ENCODE results near the gene CENPS.
"Not testable (repeated sequence)": the region's sequence is repeated elsewhere in the genome, so short reads cannot be mapped to it uniquely, and the experiment has no call there.

CENPS gene

DNA sequence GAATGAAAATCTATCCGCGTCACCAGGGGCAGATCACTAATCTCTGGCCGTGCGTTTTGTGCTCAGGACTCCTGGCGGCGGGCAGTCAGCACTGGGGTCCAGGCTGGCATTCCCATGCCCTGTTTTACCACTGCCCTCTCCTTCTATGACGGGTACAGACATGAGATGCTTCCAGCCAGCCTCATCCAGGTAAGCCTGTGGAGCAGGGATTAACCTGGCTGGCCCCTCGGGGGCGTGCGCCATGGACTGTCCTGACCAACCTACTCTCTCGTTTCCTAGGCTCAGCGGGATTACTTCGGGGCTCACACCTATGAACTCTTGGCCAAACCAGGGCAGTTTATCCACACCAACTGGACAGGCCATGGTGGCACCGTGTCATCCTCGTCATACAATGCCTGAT is 10.9 kb upstream of the CENPS start:
- POLR2A ChIA-PET (ENCODE audit: low non-redundant PET), result no interaction called here
- CTCF ChIA-PET, result interaction anchor here (0.6 to 0.7 kb wide), 2 partner anchors 8 to 17 kb away, joined by 3 read pairs; no protein-coding TSS in a partner anchor
- TF ChIP-seq, protein P1, sequence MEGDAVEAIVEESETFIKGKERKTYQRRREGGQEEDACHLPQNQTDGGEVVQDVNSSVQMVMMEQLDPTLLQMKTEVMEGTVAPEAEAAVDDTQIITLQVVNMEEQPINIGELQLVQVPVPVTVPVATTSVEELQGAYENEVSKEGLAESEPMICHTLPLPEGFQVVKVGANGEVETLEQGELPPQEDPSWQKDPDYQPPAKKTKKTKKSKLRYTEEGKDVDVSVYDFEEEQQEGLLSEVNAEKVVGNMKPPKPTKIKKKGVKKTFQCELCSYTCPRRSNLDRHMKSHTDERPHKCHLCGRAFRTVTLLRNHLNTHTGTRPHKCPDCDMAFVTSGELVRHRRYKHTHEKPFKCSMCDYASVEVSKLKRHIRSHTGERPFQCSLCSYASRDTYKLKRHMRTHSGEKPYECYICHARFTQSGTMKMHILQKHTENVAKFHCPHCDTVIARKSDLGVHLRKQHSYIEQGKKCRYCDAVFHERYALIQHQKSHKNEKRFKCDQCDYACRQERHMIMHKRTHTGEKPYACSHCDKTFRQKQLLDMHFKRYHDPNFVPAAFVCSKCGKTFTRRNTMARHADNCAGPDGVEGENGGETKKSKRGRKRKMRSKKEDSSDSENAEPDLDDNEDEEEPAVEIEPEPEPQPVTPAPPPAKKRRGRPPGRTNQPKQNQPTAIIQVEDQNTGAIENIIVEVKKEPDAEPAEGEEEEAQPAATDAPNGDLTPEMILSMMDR (conservative IDR thresholded peaks at IDR 0.05; ENCODE audit: low read depth), result no peak
- no peak for DNase-seq (ENCODE audit: low spot score)
- H3K27ac ChIP-seq, result peak overlapping the region; percentile 31

DNA sequence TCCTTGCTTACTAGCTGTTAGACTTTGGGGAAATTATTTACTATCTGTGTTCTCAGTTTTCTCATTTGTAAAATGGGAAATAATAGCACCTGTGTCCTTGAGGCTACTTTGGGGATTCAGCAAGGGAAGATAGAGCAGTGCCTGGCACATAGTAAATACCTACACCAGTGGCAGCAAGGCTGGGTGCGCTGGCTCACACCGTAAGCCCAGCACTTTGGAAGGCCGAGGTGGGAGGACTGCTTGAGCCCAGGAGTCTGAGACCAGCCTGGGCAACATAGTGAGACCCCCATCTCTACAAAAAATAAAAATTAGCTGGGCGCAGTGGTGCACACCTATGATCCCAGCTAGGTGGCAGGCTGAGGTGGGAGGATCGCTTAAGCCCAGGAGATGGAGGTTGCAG is 8.6 kb upstream of the CENPS start:
- POLR2A ChIA-PET (ENCODE audit: low non-redundant PET), result no interaction called here
- no peak overlapping the region for H3K27ac ChIP-seq
- TF ChIP-seq, protein P1 (conservative IDR thresholded peaks at IDR 0.05; ENCODE audit: low read depth), result no peak
- CTCF ChIA-PET, result interaction anchor here (0.6 to 1.5 kb wide), 3 partner anchors 44 to 208 kb away, joined by 3 to 5 read pairs (median 3); no protein-coding TSS in a partner anchor
- no peak for DNase-seq (ENCODE audit: low spot score)

DNA sequence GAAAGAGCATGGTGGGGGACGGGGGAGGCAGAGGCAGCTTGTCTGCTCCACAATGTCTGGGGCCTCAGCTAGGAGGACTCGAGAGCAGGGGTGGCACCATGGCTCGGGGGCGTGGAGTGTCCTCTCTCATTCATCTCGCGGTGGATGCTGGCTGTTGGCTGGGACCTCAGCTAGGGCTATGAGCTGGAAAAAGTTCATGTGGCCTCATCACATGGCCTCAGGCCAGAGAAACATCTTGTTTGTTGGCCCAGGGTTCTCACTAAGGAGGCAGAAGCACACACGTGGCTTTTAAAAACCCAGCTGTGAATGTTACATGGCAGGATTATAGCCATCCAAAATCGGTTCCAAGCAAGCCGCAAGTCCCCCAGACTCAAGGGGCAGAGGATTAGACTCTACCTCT is 6.2 kb upstream of the CENPS start:
- ChIA-PET CTCF (interaction anchor here (0.8 kb wide), 1 partner anchor 71 kb away, joined by 3 read pairs; no protein-coding TSS in a partner anchor), POLR2A (ENCODE audit: low non-redundant PET) (no interaction called here)
- H3K27ac ChIP-seq, result no peak overlapping the region
- DNase-seq (ENCODE audit: low spot score), result no peak
- TF ChIP-seq, protein P1 (conservative IDR thresholded peaks at IDR 0.05; ENCODE audit: low read depth), result no peak

DNA sequence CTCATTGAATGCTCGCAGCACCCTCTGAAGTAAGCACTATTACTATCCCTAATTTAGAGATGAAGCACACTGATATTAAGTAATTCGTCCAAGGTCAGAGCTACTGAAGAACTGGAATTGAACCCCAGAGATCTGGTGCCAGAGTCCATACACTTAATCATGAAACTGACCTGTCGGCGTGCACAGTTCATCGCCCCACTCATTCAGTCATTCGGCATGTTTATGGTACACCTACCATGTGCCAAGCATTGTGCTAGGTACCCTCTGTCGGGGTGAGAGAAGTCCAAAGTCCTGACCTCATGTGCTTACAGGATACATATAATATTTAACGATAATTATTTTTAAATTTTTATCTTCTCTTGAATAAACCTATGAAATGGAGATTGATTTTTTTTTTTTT is 5.6 kb upstream of the CENPS start:
- TF ChIP-seq, protein P1 (conservative IDR thresholded peaks at IDR 0.05; ENCODE audit: low read depth), result no peak
- no peak overlapping the region for H3K27ac ChIP-seq
- CTCF ChIA-PET, result no interaction called here
- POLR2A ChIA-PET (ENCODE audit: low non-redundant PET), result no interaction called here
- DNase-seq (ENCODE audit: low spot score), result no peak

DNA sequence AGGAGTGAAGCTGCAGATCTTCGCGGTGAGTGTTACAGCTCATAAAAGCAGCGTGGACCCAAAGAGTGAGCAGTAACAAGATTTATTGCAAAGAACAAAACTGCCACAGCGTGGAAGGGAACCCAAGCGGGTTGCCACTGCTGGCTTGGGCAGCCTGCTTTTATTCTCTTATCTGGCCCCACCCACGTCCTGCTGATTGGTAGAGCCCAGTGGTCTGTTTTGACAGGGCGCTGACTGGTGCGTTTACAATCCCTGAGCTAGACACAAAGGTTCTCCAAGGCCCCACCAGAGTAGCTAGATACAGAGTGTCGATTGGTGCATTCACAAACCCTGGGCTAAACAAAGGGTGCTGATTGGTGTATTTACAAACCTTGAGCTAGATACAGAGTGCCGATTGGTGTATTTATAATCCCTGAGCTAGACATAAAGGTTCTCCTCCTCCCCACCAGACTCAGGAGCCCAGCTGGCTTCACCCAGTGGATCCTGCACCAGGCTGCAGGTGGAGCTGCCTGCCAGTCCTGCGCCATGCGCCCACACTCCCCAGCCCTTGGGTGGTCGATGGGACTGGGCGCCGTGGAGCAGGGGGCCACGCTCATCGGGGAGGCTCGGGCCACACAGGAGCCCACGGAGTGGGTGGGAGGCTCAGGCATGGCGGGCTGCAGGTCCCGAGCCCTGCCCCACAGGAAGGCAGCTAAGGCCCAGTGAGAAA is 4.3 kb upstream of the CENPS start:
- CTCF ChIA-PET, result interaction anchor here (0.6 kb wide), 1 partner anchor 930 kb away, joined by 3 read pairs; no protein-coding TSS in a partner anchor
- POLR2A ChIA-PET (ENCODE audit: low non-redundant PET); DNase-seq (ENCODE audit: low spot score); H3K27ac ChIP-seq: not testable (repeated sequence)

DNA sequence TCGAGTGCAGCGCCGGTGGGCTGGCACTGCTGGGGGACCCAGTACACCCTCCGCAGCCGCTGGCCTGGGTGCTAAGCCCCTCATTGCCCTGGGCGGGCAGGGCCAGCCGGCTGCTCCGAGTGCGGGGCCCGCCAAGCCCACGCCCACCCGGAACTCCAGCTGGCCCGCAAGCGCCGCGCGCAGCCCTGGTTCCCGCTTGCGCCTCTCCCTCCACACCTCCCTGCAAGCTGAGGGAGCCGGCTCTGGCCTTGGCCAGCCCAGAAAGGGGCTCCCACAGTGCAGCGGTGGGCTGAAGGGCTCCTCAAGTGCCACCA is 3.7 kb upstream of the CENPS start:
- H3K27ac ChIP-seq; POLR2A ChIA-PET (ENCODE audit: low non-redundant PET); DNase-seq (ENCODE audit: low spot score): not testable (repeated sequence)
- CTCF ChIA-PET, result interaction anchor here (0.6 kb wide), 1 partner anchor 40 kb away, joined by 3 read pairs; no protein-coding TSS in a partner anchor

DNA sequence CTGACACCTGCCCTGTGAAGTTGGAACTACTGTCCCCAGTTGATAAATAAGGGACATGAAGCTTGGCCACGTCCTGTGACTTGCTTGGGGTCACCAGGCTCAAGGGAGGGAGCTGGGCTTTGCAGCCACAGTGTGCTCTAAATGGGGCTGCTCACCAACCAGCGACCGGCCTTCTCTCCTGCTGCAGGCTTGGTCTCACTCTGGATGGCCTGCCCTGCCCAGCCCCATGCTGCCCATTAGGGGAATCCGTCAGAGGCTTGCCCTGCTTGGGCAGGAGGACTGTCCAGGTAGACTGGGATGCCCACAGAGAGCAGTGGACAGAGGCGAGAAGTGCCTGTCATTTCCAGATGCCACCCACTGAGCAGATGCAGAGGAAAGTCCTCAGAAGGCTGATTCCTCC is 1.2 kb upstream of the CENPS start:
- POLR2A ChIA-PET (ENCODE audit: low non-redundant PET), result no interaction called here
- CTCF ChIA-PET, result interaction anchor here (0.6 to 1.0 kb wide), 6 partner anchors 36 to 438 kb away, joined by 3 to 7 read pairs (median 3); no protein-coding TSS in a partner anchor
- no peak for DNase-seq (ENCODE audit: low spot score)
- TF ChIP-seq, protein P1 (conservative IDR thresholded peaks at IDR 0.05; ENCODE audit: low read depth), result no peak
- H3K27ac ChIP-seq, result peak overlapping the region; percentile 36; the same call in 1 of the 2 replicates

Measured in RWPE1 (cell line).